ENCODE measurements around the gene TRAPPC13.

DNA sequence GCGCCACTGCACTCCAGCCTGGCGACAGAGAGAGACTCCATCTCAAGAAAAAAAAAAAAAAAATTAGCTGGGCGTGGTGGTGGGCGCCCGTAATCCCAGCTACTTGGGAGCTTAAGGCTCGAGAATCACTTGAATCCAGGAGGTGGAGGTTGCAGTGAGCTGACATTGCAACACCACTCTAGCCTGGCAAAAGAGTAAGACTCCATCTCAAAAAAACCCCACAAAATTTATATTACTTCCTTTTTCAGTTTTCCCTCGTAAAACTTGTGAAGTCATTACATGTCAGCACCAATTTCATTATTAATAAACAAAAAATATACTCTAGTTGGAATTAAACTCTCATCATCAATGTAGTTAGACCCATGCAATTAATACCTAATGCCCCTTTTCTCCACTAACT lies 43.9 kb downstream of the TRAPPC13 start:
- TF ChIP-seq, protein P1, sequence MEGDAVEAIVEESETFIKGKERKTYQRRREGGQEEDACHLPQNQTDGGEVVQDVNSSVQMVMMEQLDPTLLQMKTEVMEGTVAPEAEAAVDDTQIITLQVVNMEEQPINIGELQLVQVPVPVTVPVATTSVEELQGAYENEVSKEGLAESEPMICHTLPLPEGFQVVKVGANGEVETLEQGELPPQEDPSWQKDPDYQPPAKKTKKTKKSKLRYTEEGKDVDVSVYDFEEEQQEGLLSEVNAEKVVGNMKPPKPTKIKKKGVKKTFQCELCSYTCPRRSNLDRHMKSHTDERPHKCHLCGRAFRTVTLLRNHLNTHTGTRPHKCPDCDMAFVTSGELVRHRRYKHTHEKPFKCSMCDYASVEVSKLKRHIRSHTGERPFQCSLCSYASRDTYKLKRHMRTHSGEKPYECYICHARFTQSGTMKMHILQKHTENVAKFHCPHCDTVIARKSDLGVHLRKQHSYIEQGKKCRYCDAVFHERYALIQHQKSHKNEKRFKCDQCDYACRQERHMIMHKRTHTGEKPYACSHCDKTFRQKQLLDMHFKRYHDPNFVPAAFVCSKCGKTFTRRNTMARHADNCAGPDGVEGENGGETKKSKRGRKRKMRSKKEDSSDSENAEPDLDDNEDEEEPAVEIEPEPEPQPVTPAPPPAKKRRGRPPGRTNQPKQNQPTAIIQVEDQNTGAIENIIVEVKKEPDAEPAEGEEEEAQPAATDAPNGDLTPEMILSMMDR (conservative IDR thresholded peaks at IDR 0.05 in 1 of 2, IDR thresholded peaks at IDR 0.05 in 1 of 2; ENCODE audit: extremely low read depth in 1 of 2, insufficient read depth in 1 of 2, low read depth in 1 of 2, low read length in 2 of 2): no peak
- TF ChIP-seq EZH2 (IDR thresholded peaks at IDR 0.05; ENCODE audit: borderline replicate concordance, low read length): no peak

Data from mammary epithelial cell (primary cell).